Esophagus muscularis mucosa (tissue), 4 donors: ENCODE results near the gene MSL2. TPM values are rescaled to one million over a fixed set of nuclear protein-coding genes. Genes with fewer than 3 reads are reported as not detected.

Experiments used
- DNase-seq: peaks from one replicate; pipeline ENCODE4 v3.0.0-alpha.2; 2017; ENCODE audit errors: extremely low spot score
- H3K27ac ChIP-seq, 4 donors: fragments of 200-600 bp; sonication (generic); replicated peaks in 1 of 4; 1 replicate in 3 of 4; 2 replicates in 1 of 4; pipeline ENCODE4 v1.5.1; 2016 to 2019; ENCODE audit warnings: mild to moderate bottlenecking in 1 of 4
- H3K27me3 ChIP-seq, 4 donors: fragments of 200-600 bp; sonication (generic); one replicate each; pipeline versions ENCODE4 v1.5.1 to v1.6.0; 2016 to 2019
- H3K36me3 ChIP-seq, 4 donors: fragments of 200-600 bp; sonication (generic); one replicate each; pipeline ENCODE4 v1.5.1; 2016 to 2019
- H3K4me1 ChIP-seq, 4 donors: fragments of 200-600 bp; sonication (generic); one replicate each; pipeline ENCODE4 v1.5.1; 2016 to 2019
- H3K4me3 ChIP-seq, 4 donors: fragments of 200-600 bp; sonication (generic); 1 replicate in 2 of 4; 2 replicates in 2 of 4; pipeline ENCODE4 v1.5.1; 2016 to 2019; ENCODE audit warnings: mild to moderate bottlenecking in 4 of 4, moderate library complexity in 1 of 4
- H3K9me3 ChIP-seq, 4 donors: fragments of 200-600 bp; sonication (generic); 1 replicate in 3 of 4; 2 replicates in 1 of 4; pipeline ENCODE4 v1.5.1; 2016 to 2019
- CTCF ChIP-seq, 3 experiments: fragments of 200-600 bp in 2 of 3; fragments of 450-650 bp in 1 of 3; sonication (generic) in 2 of 3; IDR thresholded peaks; one replicate each; pipeline ENCODE4 v1.5.1; 2017 to 2019; ENCODE audit warnings: antibody characterized with exemption in 3 of 3, mild to moderate bottlenecking in 2 of 3, moderate library complexity in 1 of 3
- EP300 ChIP-seq: sonication (generic); formaldehyde crosslinking; IDR thresholded peaks from one replicate; pipeline ENCODE4 v1.6.1; 2017; ENCODE audit warnings: antibody characterized with exemption
- POLR2A ChIP-seq: fragments of 450-650 bp; IDR thresholded peaks from one replicate; pipeline ENCODE4 v1.6.1; 2017; ENCODE audit warnings: antibody characterized with exemption, moderate library complexity, mild to moderate bottlenecking, low read depth
- POLR2AphosphoS5 ChIP-seq, 2 donors: sonication (generic); formaldehyde crosslinking; IDR thresholded peaks; one replicate each; pipeline ENCODE4 v1.6.1; 2017; ENCODE audit warnings: antibody characterized with exemption in 2 of 2
- WGBS: methylation state at CpG from one replicate; pipeline ENCODE4 v1.1.5; 2018; 5-methylcytosine and 5-hydroxymethylcytosine counted together
- intact Hi-C: fragments of 100-400 bp; cut with DNase I; formaldehyde crosslinking; loops from one replicate; pipeline ENCODE4 v1.15.1; 2023
- total RNA-seq, 4 donors: library from RNA; depleted of rRNA; stranded (reverse); fragments of >200 nt; gene quantifications; one replicate each; pipeline versions ENCODE4 v1.1.0 to v1.2.1, GENCODE V29; 2016

MSL2 gene
- 10 to 100 TPM; 18.7 to 25.3 (median 23.5) TPM for total RNA-seq

- TF ChIP-seq EP300 (no peak), POLR2A (peak; percentile 40), CTCF (IDR thresholded peaks at IDR 0.05) (no peak), POLR2AphosphoS5 (IDR thresholded peaks at IDR 0.05) (peak in 1 of 2 donors; percentile 74)
- WGBS: 0% methylated on average over 20 of the region's 37 CpGs
- H3K9me3 ChIP-seq: no peaks in the 10 kb centered on the region
- peak within 1 kb of the TSS; percentile 89 to 95 (median 92) for H3K4me3 ChIP-seq
- peak within 1 kb of the TSS; percentile 99 to 100 (median 100) for H3K27ac ChIP-seq
- H3K4me1 ChIP-seq: peaks cover 25 to 47% (median 37%) of the 10 kb centered on the region in 4 donors
- no peaks in the 10 kb centered on the region for H3K27me3 ChIP-seq
- DNase-seq: peak; percentile 93
- intact Hi-C loops: loop anchor here (10.0 kb wide), 1 partner anchor 669 kb away; the partner anchor contains the start of gene NCK1
- H3K36me3 ChIP-seq: no peaks in the 10 kb centered on the region
These were observed at the start of gene MSL2 for GRCh38 chr3:136196064-136196400. Gene MSL2 (minus strand): TSS chr3:136196335. CDS start chr3:136195113, 1,222 bp downstream.

- Histone ChIP-seq H3K36me3 (no peaks in the 10 kb centered on the region), H3K27me3 (no peaks in the 10 kb centered on the region), H3K27ac (no peak overlapping the region), H3K9me3 (no peaks in the 10 kb centered on the region), H3K4me1 (peaks cover 4 to 6% (median 6%) of the 10 kb centered on the region in 4 donors), H3K4me3 (no peak overlapping the region)
- TF ChIP-seq EP300 (no peak), POLR2A (no peak), CTCF (IDR thresholded peaks at IDR 0.05) (no peak), POLR2AphosphoS5 (IDR thresholded peaks at IDR 0.05) (no peak)
- intact Hi-C loops: no loop called here
- no peak for DNase-seq
- WGBS: 68% methylated on average over 3 of the region's 3 CpGs
These were observed 49.6 kb upstream of the MSL2 start for GRCh38 chr3:136245691-136246090.

- 33% methylated on average over 1 of the region's 1 CpG for WGBS
- Histone ChIP-seq H3K9me3 (no peaks in the 10 kb centered on the region), H3K4me1 (no peaks in the 10 kb centered on the region), H3K36me3 (no peaks in the 10 kb centered on the region), H3K27ac (no peak overlapping the region), H3K27me3 (no peaks in the 10 kb centered on the region), H3K4me3 (no peak overlapping the region)
- TF ChIP-seq POLR2AphosphoS5 (IDR thresholded peaks at IDR 0.05) (no peak), CTCF (IDR thresholded peaks at IDR 0.05) (no peak), POLR2A (no peak), EP300 (no peak)
- DNase-seq: no peak
- intact Hi-C loops: no loop called here
These were observed 43.0 kb upstream of the MSL2 start for GRCh38 chr3:136239094-136239493.

GRCh38 chr3:136237961-136238649, 42.0 kb upstream of the MSL2 start:
- no peak for DNase-seq
- no peaks in the 10 kb centered on the region for H3K27me3 ChIP-seq
- H3K27ac ChIP-seq: no peak overlapping the region
- no peak for TF ChIP-seq POLR2A
- TF ChIP-seq CTCF (IDR thresholded peaks at IDR 0.05): no peak
- no peak for TF ChIP-seq POLR2AphosphoS5 (IDR thresholded peaks at IDR 0.05)
- no peak for TF ChIP-seq EP300
- intact Hi-C loops: no loop called here
- 90% methylated on average over 4 of the region's 4 CpGs for WGBS
- no peaks in the 10 kb centered on the region for H3K9me3 ChIP-seq
- H3K4me3 ChIP-seq: no peak overlapping the region
- no peaks in the 10 kb centered on the region for H3K4me1 ChIP-seq
- no peaks in the 10 kb centered on the region for H3K36me3 ChIP-seq
